SKM-1 (cell line): Measurements from ENCODE around the gene SPATA16.

Experiments used
- DNase-seq: peaks from one replicate; lab custom pipeline; 2025; ENCODE audit not compliant: unreplicated experiment; lab: John Stamatoyannopoulos, UW

SPATA16 gene

GRCh38 chr3:172953571-172953970 lies 187.5 kb downstream of the SPATA16 start:
- no peak for DNase-seq

DNA sequence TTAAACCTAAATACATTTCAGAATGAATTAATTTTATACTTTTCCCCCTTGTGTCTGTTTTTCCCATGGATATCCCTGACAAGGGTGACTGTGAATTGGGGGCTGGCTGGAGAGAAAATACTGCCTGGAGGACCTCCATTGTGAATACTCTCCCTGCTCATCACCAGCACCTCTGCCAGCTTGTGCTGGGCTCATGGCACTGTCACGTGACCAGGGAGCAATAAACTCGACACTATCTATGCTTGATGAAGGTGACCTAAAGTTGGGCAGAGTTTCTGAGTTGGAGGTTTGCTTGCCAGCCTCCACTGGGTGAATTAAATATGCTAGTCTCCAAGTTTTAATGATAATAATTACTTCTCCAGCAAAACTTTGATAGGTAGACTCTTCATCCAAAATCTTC lies 189.5 kb downstream of the SPATA16 start:
- no peak for DNase-seq

- DNase-seq, result no peak
Measured at GRCh38 chr3:172946061-172946460, 195.0 kb downstream of the SPATA16 start.

GRCh38 chr3:172939651-172940293 lies 201.3 kb downstream of the SPATA16 start:
- no peak for DNase-seq

GRCh38 chr3:172938788-172939187 lies 202.2 kb downstream of the SPATA16 start:
- DNase-seq, result no peak

- no peak for DNase-seq
Measured at GRCh38 chr3:172931746-172932285, 209.2 kb downstream of the SPATA16 start.

DNA sequence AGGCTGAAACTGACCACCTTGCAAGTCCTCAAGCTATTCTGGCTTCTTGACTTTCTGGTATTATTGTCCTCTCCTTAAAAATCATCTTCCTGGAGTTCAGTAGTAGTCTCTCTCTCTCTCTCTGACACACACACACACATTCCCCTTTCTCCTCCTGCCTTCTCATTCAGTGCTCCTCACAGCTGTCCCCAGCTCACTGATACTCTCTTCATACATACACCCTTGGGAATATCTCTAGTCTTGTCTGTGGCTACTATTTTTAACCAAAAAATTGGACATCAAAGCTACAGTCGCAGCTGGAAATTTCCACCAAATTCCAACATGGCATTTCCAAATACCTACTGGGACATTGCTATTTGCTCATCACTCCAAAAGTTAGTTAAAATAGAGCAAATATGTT lies 211.6 kb downstream of the SPATA16 start:
- no peak for DNase-seq

GRCh38 chr3:172924546-172924945 lies 216.5 kb downstream of the SPATA16 start:
- DNase-seq, result no peak

- no peak for DNase-seq
Measured at GRCh38 chr3:172919297-172919683, 221.7 kb downstream of the SPATA16 start.

GRCh38 chr3:172918568-172919296 lies 222.3 kb downstream of the SPATA16 start:
- no peak for DNase-seq

GRCh38 chr3:172918165-172918564 lies 222.9 kb downstream of the SPATA16 start:
- no peak for DNase-seq

DNA sequence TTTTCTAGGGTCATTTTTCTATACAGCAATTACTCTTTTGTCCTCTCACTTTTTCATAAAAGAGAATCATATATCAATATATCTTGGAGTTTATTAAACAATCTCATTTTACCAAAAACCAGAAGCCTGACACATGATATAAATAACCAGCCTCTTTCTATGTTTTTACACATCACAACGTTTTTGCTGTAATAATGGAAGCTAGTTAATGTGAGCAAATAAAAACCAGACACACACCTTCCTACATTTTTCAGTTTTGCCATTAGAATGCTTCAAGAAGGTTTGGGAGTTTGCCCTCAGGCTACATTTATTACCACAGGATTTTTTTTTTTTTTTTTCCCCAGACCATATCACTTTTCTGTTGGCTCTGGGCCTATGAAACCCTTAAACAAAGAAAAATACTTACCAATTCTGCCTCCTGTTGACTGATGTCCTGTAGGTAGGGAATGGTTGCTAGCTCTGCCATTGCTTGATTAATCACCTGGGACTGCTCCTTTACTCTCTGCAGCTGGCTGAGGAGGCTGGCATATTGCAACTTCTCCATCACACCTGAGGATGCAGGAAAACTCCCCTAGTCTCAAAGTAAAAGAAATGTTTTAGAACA lies 225.0 kb downstream of the SPATA16 start:
- no peak for DNase-seq

DNA sequence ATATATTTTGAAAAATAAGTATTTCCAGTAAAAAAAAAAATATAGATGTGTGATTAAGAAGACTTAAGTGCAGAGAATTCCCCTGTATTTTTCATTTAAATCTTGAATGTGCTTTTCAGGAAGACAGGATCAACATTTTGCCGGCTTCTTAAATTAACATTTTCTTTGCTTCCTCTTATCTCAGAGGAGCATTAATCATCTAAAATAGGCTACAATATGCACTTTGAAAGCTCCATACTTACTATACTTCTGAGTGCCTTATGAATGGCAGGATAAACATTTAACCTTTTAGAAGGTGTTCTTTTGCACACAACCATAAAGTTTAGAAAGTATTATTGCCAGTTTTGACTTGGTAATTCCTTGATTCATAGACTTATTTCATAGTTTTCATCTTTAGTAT lies 226.2 kb downstream of the SPATA16 start:
- no peak for DNase-seq

GRCh38 chr3:172913911-172914655 lies 227.0 kb downstream of the SPATA16 start:
- DNase-seq, result no peak

DNA sequence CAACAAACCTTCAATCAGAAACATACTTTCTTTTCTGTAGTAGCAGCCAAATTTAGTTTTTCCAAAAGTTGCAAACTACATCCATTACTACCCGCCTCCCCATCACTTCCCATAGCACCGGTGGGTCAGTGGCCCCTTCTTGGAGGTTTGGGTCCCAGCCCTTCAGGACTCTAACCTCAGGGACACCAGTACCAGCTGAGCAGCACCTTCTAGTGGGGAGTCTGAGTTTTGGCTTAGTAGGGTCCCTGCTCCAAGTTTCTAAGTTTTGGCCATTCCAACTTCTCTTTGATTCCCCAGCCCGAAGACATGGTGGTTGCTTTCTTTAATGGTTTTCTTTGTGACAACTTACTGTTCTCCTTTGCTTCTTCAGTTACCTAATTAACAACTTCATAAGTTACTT lies 229.9 kb downstream of the SPATA16 start:
- DNase-seq, result no peak

DNA sequence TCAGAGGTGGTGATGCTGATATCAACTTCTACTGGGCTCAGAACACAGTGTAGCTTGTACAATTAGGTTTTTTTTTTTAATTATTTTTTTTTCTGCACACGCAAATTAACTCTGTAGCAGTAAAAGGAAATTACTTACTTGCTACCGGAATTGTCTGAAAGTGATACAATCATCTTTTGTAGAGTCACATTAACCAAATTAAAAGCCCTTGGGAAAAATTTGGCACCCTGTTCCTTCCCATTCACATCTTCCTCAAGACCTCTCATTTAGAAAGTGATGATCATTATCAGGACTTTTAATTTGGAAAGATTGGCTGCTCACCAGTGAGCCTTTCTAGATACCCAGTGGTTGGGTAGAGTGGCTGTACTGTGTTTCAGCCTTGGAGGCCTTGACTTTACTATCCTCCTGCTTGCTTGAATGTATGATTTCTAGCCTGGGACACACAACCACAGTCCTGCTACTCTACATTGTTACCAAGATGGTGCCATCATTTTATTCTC lies 232.2 kb downstream of the SPATA16 start:
- no peak for DNase-seq

- DNase-seq, result no peak
Measured at GRCh38 chr3:172905451-172905850, 235.6 kb downstream of the SPATA16 start.

DNA sequence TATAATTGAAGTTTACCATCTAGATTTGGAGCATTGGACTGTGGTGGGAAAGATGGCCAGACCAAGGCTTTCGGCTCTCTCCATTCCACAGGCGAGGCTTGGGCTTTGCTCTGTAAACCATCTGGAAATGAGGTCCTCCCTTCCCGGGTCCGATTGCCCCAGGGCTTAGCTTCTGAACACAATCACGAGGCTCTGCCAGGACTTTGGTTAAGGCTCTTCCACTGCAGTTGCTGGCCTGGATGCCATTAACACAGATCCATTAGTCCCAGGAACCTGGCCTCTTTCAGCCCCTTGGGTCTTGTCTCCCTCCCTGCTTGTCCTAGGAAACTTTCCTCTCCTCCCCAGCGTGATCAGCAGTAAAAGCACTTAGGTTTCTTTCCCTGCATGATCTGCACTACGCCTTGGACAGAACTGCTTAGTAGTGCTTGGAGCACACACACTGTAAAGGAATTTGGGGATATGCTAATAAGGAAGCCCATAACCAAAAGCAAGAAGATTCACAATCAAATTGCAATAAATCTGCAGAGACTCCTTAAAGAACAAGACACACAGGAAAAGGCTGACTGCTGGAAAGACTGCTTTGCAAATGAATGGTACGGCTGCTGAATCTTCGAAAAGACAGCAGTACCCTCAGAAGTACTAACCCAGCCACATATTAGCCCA lies 236.2 kb downstream of the SPATA16 start:
- DNase-seq, result no peak

DNA sequence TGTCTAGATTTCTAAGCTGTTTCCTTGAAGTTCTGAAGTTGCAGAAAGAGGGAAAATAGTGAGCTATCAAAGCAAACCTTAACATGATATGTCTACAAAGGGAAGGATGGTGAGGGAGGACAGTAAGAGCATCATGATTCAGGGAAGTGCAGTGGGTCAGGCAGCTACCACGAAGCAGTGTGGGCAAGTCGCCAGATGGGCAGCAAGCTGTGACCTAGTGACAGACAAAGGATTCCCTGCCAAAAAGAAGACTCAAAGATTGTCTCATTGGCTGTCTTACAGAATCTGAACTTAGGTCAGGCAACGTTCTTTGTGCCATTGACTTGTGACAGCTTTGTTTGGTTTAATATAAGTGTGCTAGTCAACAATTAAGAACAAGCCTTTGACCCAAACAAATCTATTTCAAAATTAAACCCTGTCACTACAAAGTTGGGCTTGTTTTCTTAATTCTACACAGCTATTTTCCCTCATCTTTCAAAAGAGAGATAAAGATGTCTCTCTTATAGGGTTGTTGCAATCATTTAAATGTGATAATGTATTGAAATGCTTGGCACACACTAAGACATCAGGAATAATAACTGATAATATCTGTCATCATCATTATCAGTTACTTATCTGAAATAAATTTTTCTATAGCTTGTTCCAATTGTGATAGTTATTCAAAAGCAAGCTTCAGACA lies 237.3 kb downstream of the SPATA16 start:
- DNase-seq, result no peak

GRCh38 chr3:172892158-172892557 lies 248.9 kb downstream of the SPATA16 start:
- DNase-seq, result no peak
